SKM-1 treated with dmso at 0.1 percent for 144 hours (cell line): Measurements from ENCODE around the gene ROBO3.

Experiments used
- DNase-seq: peaks from one replicate; lab custom pipeline; 2025; ENCODE audit not compliant: unreplicated experiment; lab: John Stamatoyannopoulos, UW

The ROBO3 gene

GRCh38 chr11:124841840-124842239, 23.4 kb upstream of the ROBO3 start:
- no peak for DNase-seq

GRCh38 chr11:124842305-124842704, 22.9 kb upstream of the ROBO3 start:
- no peak for DNase-seq

GRCh38 chr11:124843616-124843910, 21.7 kb upstream of the ROBO3 start:
- no peak for DNase-seq

GRCh38 chr11:124844664-124845079, 20.6 kb upstream of the ROBO3 start:
- no peak for DNase-seq

GRCh38 chr11:124846070-124846673, 19.1 kb upstream of the ROBO3 start:
- DNase-seq, result no peak

- DNase-seq, result no peak
Observed at GRCh38 chr11:124859171-124859570, 6.1 kb upstream of the ROBO3 start.

- DNase-seq, result no peak
Observed at GRCh38 chr11:124861670-124862069, 3.6 kb upstream of the ROBO3 start.

GRCh38 chr11:124863137-124863825, 2.0 kb upstream of the ROBO3 start:
- DNase-seq, result no peak

GRCh38 chr11:124863826-124864165, 1.4 kb upstream of the ROBO3 start:
- no peak for DNase-seq

- DNase-seq, result no peak
Observed at GRCh38 chr11:124864176-124864891, 898 bp upstream of the ROBO3 start.

GRCh38 chr11:124864892-124865180, 396 bp upstream of the ROBO3 start:
- no peak for DNase-seq

- no peak for DNase-seq
Observed at GRCh38 chr11:124865902-124866851, 945 bp downstream of the ROBO3 start.

- no peak for DNase-seq
Observed at GRCh38 chr11:124867700-124868099, 2.5 kb downstream of the ROBO3 start.

GRCh38 chr11:124868331-124869274, 3.4 kb downstream of the ROBO3 start:
- no peak for DNase-seq

GRCh38 chr11:124869331-124869730, 4.1 kb downstream of the ROBO3 start:
- no peak for DNase-seq

GRCh38 chr11:124869856-124870387, 4.7 kb downstream of the ROBO3 start:
- no peak for DNase-seq

GRCh38 chr11:124870430-124870829, 5.2 kb downstream of the ROBO3 start:
- DNase-seq, result no peak

- no peak for DNase-seq
Observed at GRCh38 chr11:124872280-124872679, 7.0 kb downstream of the ROBO3 start.

- no peak for DNase-seq
Observed at GRCh38 chr11:124872741-124873140, 7.5 kb downstream of the ROBO3 start.

GRCh38 chr11:124873951-124874350, 8.7 kb downstream of the ROBO3 start:
- DNase-seq, result no peak
